Activated T-cell treated with anti-CD3 and anti-CD28 coated beads for 48 hours (primary cell): Measurements from ENCODE around the gene NLK.
"Not testable (repeated sequence)": the region's sequence is repeated elsewhere in the genome, so short reads cannot be mapped to it uniquely, and the experiment has no call there.

ENCODE experiments used
- DNase-seq: peaks from one replicate; pipeline ENCODE4 v3.0.0-alpha.2; 2020; ENCODE audit warnings: low read depth

NLK gene

DNA sequence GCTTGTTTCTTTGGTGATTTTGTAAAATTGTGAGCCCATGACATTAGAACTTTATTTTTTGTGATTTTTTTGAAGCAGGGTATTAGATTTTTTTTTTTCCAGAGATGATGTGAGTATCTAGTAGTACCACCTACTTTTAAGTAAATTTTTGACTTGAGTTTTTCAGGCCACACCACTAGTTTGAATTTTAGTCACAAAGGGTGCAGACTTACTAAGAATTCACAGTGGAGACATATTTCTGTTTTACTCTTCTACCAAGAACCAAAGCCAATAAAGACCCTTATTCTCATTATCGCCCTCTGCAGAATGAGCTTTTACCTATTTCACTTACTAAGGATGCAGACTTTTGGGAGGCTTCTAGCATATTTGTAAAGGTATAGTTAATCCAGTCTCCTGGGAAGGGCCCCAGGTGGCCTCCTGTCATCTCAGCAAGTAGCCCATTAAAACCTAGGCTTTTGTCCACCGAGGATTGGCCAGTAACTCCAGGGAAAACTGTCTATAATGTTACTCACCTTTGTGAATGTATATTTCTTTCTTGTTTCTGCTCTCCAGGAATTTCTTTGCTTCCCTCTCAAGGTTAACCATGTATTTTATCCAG is 30.6 kb downstream of the NLK start:
- DNase-seq, result no peak

DNA sequence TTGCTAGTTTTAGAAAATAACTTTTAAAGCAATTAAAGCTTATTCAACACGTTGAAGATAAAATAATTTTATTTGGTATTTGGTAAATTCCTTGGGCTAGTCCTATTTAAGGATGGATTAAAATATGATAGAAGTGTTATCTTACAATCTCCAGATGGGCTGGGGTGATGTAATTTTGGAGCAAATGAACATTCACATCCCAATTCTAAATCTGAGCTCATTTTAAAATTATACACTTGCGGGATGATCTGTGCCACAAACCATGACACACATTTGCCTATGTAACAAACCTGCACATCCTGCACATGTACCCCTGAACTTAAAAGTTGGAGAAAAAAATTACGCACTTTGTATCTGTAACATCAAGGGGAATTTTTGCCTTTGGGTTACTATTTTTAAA is 31.5 kb downstream of the NLK start:
- DNase-seq, result no peak

GRCh38 chr17:28076144-28076543 is 33.7 kb downstream of the NLK start:
- no peak for DNase-seq

GRCh38 chr17:28077140-28077539 is 34.7 kb downstream of the NLK start:
- DNase-seq, result not testable (repeated sequence)

DNA sequence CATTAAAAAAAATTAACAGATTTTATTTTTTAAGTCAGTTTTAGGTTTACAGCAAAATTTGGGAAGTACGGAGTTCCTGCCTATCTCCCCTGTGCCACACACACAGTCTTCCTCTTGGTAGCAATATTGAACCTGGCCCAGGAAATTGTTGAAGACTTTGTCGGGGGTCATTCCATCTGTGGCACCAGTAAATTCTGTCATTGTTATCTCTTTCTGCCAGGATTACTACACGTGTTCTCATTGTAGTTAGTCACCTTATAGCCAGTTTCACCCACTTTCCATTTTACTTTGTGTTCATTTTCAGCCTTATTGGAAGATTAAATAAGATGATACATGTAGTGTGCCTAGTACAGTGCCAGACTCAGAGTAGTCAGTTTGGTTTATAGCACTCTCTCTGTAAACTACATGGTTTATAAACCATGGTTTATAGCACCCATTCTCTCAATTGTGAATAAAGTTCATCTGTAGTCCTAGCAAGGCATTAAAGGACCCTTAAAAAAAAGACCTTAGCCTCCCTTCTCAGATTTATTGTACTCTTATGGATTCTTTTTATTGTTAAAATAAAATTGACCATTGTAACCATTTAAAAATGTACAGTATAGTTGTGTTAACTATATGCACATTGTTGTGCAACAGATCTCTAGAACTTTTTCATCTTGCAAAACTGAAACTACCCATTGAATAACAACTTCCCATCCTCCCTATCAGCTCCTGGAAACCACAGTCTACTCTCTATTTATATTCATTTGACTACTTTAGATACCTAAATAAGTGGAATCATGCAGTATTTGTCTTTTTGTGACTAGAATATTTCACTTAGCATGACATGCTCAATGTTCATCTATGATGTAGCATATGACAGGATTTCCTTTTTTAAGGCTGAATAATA is 36.1 kb downstream of the NLK start:
- DNase-seq, result no peak

- DNase-seq, result no peak
Observed at GRCh38 chr17:28081467-28081866, 39.0 kb downstream of the NLK start.

GRCh38 chr17:28085766-28086165 is 43.3 kb downstream of the NLK start:
- no peak for DNase-seq

GRCh38 chr17:28086519-28086918 is 44.0 kb downstream of the NLK start:
- no peak for DNase-seq

- no peak for DNase-seq
Observed at GRCh38 chr17:28087743-28088142, 45.3 kb downstream of the NLK start.

DNA sequence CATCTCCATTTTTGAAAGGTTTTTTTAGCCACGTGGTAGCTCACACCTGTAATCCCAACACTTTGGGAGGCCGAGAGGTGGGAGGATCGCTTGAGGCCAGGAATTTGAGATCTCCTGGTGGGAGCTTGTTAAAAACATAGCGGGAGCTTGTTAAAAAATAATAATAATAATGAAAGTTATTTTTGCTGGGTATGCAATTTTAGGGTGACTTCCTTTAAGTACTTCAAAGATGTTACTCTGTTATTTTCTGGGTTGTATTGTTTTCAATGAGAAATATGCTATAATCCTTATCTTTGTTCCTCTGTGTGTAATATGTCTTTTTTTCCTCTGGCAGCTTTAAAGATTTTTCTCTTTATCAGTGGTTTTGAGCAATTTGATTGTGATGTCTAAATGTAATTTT is 48.1 kb downstream of the NLK start:
- no peak for DNase-seq

- no peak for DNase-seq
Observed at GRCh38 chr17:28092088-28092487, 49.6 kb downstream of the NLK start.

GRCh38 chr17:28093999-28094716 is 51.7 kb downstream of the NLK start:
- no peak for DNase-seq

DNA sequence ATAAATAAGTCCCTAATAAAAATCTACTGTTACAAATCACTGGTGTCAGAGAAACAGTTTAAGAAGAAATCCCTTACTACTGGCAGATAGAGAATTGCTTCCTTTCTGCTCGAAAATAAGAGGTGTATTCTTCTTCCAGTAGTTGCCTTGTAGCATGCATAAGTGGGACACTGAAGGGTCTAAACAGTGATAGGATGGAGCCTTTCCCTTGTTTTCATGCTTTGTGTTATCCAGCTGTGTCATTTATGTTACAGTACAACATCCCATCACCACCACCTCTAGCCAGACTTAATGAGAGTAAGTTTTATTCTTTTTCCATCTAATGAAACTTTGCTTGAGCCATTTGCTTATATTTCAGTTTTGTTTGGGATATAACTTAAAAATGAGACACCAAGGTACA is 54.3 kb downstream of the NLK start:
- DNase-seq, result no peak

- DNase-seq, result no peak
Observed at GRCh38 chr17:28097254-28097653, 54.8 kb downstream of the NLK start.

DNA sequence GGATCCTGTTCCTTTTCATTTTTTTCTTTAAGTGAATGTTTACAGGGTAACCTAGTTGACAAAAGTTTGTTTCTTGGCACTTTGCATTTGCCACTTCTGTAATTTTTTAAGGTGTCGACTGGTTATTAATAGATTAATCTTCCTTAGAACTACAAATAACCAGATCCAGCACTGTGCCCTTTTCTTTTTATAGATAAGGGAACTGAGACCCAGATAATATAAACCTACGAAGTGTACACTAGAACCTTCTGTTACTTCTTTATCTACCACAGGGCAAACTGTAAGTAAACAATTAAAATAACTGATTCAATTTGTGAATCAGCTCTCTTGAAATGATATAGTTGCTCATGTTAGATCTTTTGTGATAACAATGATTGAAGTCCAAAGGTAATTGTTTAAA is 55.4 kb downstream of the NLK start:
- no peak for DNase-seq

DNA sequence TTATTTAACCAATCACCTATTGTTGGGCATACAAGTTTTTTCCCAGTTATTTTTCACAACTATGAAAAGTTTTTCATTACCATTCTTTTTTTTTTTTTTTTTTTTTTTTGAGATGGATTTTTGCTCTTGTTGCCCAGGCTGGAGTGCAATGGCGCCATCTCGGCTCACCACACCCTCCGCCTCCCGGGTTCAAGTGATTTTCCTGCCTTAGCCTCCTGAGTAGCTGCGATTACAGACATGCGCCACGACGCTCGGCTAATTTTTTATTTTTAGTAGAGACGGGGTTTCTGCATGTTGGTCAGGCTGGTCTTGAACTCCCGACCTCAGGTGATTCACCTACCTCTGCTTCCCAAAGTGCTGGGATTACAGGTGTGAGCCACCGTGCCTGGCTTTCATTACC is 56.1 kb downstream of the NLK start:
- not testable (repeated sequence) for DNase-seq

DNA sequence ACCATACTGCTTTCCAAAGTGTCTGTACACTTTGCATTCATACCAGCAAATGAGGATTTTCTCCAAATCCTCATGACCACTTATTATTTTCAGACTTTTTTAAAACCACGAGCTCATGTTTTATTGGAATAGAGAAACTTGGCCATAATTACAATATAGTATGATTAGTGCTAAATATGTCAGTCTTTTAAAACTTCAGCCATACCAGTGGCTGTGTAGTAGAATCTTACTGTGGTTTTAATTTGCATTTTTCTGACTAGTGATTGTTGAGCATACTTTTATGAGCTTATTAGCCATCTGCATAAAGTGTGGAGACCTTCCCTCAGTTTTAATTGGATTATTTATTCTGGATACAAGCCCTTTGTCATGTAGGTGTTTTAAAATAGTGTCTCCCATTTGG is 57.8 kb downstream of the NLK start:
- no peak for DNase-seq

DNA sequence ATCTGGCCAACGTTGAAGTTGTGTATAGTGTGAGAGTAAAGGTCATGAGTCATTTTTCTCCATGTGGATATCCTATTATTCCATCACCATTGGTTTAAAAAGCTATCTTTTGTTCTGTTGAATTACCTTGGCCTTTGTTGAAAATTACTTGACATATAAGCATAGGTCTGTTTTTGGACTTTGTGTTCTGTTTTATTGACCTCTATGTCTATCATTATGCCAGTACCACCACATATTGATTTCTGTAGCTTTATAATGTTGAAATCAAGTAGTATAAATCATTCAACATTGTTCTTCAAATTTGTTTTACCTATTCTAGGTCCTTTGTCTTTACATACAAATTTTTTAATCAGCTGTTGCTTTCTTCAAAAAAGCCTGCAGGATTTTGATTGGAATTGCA is 58.5 kb downstream of the NLK start:
- no peak for DNase-seq

GRCh38 chr17:28101919-28102318 is 59.4 kb downstream of the NLK start:
- DNase-seq, result no peak

- DNase-seq, result no peak
Observed at GRCh38 chr17:28105501-28105900, 63.0 kb downstream of the NLK start.

DNA sequence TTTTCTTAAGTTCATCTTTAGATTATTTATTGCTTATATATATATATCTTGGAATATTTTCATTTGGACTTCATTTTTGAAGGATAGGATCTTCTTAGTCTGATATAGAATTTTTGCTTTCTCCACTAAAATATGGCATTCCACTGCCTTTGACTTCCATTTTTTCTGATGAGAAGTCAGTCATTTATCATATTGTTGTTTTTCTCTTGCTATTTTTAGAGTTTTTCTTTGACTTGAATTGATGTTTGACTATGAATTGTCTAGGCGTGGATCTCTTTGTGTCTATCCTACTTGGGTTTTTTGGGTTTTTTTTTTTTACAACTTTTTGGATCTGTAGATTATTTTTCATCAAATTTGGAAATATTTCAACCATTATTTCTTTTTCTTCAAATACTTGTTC is 67.7 kb downstream of the NLK start:
- DNase-seq, result no peak

- no peak for DNase-seq
Observed at GRCh38 chr17:28112181-28112580, 69.7 kb downstream of the NLK start.

DNA sequence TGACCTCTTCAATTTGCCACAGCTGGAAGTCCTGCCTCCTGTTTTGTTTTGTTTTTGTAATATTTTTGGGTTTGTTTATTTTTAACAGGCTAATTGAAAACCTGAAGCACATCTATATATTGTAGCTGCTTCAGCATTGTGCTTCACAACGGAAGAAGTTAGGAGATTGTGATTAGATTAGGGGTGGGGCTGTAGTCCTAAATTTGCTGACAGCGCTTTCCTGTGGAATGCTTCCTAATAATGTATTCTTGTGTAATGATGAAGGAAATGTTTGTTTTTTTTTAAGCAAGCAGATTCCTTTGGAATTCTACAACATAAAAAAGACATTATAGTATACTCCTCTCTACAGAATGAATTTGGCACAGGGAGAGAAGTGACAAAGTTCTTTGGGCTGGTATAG is 70.1 kb downstream of the NLK start:
- no peak for DNase-seq
